GM21717 (cell line): ENCODE results near the gene USP21.

ENCODE experiments used
- ATAC-seq: cut with Tn5 transposase; IDR thresholded peaks from one replicate; pipeline ENCODE4 v1.9.1; 2021; ENCODE audit warnings: mild to moderate bottlenecking, moderate library complexity; ENCODE audit not compliant: unreplicated experiment

The USP21 gene

DNA sequence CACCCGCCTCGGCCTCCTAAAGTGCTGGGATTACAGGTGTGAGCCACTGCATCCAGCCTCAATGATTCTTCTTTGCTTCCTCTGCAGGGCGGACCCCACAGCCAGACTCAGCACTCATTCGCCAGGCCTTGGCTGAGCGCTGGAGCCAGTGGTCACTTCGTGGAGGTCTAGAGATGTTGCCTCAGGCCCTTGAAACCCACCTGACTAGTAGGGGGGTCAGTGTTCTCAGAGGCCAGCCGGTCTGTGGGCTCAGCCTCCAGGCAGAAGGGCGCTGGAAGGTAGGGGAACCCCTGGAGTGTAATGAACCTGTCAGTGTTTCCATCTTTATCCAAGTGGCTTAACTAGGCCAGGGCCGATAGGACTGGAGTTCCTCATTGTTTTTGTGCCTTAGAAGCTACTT lies 9.6 kb downstream of the USP21 start:
- no peak for ATAC-seq

DNA sequence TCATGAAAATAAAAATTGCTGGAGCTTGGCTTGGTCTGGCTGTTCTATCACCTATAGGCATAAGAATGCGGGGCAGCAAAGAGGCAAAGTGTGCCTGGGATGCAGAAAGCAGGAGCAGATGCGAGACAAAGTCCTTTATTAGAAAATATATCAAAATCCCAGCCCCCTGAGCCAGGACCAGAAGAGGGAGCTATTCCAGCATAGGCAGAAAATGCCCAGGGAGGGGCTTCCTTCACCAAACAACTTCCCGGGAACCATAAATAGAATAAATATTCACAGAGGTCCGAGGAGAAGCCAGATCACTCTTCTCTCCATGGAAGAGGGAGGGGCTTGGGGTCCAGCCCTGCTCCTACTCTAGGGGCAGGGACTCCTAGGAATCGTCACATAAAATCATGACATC lies 11.9 kb downstream of the USP21 start:
- no peak for ATAC-seq

DNA sequence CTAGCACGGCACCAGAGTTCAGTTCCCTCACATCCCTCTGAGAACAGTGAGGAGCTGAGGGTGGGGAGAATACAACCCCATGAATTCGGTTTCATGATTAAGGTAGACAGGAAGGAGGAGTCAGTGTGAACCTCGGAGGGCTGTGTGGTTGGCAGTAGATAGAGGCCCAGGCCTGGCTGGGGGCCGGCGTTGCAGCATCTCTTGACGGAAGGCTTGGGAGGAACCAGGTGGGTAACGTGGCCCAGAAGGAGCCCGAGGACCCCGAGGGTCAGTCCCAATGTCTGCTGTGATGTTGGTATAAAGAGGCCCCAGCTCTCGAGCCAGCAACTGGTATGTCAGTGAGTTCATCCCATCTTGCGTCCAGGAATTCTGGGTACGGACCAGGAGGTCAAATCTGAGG lies 12.4 kb downstream of the USP21 start:
- ATAC-seq: no peak

GRCh38 chr1:161172349-161172748 lies 13.0 kb downstream of the USP21 start:
- ATAC-seq: no peak

GRCh38 chr1:161172776-161173376 lies 13.6 kb downstream of the USP21 start:
- ATAC-seq: no peak

GRCh38 chr1:161173711-161174110 lies 14.4 kb downstream of the USP21 start:
- no peak for ATAC-seq

- no peak for ATAC-seq
These were observed 15.6 kb downstream of the USP21 start for GRCh38 chr1:161174911-161175310.

- ATAC-seq: no peak
These were observed 16.6 kb downstream of the USP21 start for GRCh38 chr1:161175771-161176453.

DNA sequence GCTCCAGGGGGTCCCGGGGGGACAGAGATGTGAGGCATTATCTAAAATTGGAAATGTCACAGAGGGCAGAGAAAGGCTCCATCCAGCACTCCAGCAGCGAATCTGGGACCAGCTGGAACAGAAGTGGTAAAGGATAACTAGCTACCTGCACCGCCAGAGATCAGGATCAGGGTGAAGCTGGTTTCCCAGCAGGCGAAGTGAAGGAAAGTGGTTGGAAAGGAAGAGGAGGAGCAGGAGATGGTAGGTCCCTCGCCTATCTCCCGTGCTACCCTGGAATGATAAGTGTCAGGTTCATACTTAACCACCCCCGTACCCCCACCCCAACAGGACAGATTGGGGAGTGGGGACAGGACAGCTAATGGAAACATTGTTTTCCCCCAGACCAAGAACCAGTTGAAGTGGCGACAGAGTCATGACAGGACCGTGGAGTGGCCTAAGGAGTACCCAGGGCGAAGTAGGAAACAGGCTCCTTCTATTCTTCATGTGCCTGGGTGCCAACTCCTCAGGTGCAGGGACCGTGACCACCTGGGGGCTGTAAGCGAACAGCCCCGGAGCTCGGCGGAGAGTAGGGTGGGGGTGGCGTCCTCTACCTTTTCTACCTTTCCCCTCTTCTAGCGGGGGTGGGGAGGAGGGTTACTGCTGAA lies 17.3 kb downstream of the USP21 start:
- peak; percentile 8 for ATAC-seq

GRCh38 chr1:161177112-161177935 lies 18.0 kb downstream of the USP21 start, which contains the start of gene B4GALT3:
TSS of gene B4GALT3 (minus strand) at chr1:161177507. CDS start at chr1:161176060, 1,447 bp downstream.
- peak; percentile 69 for ATAC-seq

GRCh38 chr1:161177936-161178244 lies 18.6 kb downstream of the USP21 start:
- no peak for ATAC-seq

DNA sequence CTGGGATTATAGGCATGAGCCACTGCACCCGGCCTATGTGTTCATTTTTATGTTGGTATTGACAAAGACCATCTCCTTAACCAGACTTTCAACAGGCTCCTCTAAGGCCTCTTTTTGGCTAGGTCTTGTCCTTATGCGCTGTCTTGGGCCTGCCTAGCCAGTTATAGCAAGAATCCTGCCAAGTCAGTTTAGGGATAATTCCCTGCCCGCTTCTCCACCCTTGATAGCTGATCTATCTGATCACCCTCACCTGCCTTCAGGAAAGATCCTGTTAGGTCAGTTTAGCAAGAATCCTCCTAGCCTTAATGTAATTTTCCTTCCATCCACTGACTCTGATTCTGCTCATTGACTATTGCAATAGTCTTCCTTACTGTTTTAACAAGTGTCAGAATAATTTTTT lies 20.4 kb downstream of the USP21 start:
- no peak for ATAC-seq

GRCh38 chr1:161180639-161181038 lies 21.3 kb downstream of the USP21 start:
- ATAC-seq: no peak

DNA sequence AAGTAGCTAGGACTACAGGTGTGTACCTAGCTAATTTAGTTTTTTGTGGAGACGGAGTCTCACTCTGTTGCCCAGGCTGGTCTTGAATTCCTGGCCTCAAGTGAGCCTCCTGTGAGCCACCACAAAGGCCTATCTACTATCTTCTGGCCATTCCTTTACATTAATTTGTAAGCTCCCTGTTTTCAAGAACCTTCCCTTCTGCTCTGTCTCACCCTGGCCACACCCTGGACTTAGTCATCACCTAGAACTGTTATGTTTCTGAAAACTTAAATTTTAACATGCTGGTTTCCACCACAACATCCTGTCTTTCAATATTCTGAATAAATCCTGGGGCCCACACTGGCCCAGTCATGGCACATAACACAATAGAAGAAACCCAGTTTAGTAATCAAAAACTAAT lies 22.9 kb downstream of the USP21 start:
- no peak for ATAC-seq

DNA sequence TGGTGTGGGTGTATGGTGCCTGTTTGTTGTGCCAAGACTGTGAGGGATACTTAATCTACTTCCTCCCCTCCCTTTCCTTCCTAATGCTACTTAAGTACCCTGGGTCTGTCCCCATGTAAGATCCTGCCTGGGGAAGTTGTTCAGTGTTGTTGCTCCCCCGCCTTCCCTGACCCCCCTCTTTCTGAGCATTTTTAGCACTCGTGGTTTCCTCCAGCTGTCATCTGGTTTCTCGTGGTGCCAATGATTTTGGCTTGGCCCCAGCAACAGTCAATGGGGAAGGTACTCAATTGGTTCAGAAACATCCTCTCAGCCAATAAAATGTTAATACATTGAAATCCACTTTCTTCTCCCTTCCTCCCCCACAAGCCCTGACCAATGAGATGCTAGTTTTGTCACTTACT lies 26.0 kb downstream of the USP21 start:
- ATAC-seq: peak; percentile 60

DNA sequence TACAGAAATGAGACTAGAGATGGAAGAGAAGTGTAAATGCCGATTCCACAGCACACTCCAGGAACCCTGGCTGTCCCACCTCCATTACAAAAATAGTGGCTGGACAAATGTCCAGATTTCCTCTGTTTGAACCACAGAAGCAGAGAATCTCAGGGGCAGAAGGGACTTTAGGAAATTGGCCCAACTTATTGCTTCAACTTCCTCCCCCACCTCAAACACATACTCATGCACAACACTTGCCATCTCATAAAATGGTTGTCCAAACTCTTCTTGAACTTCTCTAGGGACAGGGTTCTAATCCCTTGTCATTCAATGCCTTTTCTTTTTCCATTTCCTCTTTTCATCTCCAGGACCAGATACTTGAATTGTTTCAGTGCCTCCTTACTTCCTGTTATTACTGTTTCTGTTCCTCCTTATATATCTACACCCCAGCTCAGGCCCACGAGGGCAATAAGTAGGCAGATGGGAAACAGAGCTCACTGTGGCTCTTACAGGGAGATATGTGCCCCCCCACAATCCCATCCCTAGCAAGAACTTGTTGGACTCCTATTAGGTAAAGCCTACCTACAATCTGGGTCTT lies 26.5 kb downstream of the USP21 start:
- ATAC-seq: peak; percentile 29

GRCh38 chr1:161187311-161187710 lies 28.0 kb downstream of the USP21 start:
- no peak for ATAC-seq

GRCh38 chr1:161188381-161188780 lies 29.1 kb downstream of the USP21 start:
- ATAC-seq: no peak

GRCh38 chr1:161189036-161189435 lies 29.7 kb downstream of the USP21 start:
- ATAC-seq: no peak

GRCh38 chr1:161190962-161191521 lies 31.7 kb downstream of the USP21 start:
- ATAC-seq: no peak

- no peak for ATAC-seq
These were observed 32.7 kb downstream of the USP21 start for GRCh38 chr1:161191971-161192370.
